Suprapubic skin (tissue), 4 donors: Measurements from ENCODE around the gene CDC42EP4.

Experiments used
- POLR2A ChIP-seq, 2 donors: fragments of 450-650 bp; IDR thresholded peaks; one replicate each; pipeline ENCODE4 v1.6.1; 2017; ENCODE audit warnings: antibody characterized with exemption in 2 of 2, mild to moderate bottlenecking in 2 of 2, moderate library complexity in 2 of 2
- POLR2AphosphoS5 ChIP-seq, 3 donors: sonication (generic); formaldehyde crosslinking; IDR thresholded peaks; one replicate each; pipeline ENCODE4 v1.6.1; 2017; ENCODE audit warnings: antibody characterized with exemption in 3 of 3
- TF ChIP-seq, protein P1 (sequence below), 2 donors: fragments of 200-600 bp in 1 of 2; fragments of 450-650 bp in 1 of 2; sonication (generic) in 1 of 2; IDR thresholded peaks; one replicate each; pipeline ENCODE4 v1.5.1; 2016 to 2019; ENCODE audit warnings: antibody characterized with exemption in 2 of 2, mild to moderate bottlenecking in 1 of 2, moderate library complexity in 1 of 2

DNA sequence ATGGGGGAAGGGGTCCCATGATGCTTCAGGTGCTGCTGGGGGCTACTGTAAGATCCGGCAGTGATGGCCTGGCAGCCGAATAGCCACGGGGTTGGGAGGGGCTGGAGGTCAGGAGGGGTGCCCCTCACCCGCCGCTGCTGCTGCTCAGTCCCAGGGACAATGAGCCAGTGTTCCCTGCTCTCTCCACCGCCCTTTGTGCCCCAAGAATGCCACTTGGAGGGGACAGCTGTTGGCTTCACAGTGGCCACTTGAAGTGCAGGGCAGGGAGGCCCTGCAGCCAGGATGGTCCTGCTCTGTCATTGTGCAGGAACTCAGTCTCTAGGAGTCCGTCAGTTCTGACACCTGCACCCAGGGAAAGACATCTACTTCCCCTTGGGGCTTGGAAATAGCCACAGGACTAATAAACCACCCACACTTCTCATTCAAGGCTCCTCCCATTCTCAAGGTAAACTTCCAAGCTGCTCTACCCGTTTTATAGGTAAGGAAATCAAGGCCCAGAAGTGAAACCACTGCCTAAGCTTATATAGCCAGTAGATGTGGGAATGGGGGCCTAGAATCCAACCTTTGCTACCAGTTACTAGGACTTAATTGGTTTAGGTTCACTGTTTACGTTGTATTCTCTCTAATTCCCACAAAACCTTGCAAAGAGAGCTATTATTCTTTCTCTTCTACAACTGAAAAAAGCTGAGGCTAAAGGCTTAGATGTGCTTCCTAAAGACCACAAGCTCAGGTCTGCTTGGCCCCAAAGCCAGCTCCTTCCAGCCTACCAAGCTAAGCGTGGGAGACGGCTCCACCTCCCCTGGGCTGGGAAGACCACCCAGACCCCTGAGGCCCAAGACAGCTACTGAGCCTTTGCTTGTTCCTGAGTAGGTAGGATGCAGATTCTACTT is 43.9 kb downstream of the CDC42EP4 start:
- TF ChIP-seq POLR2A (IDR thresholded peaks at IDR 0.05): no peak
- TF ChIP-seq POLR2AphosphoS5 (IDR thresholded peaks at IDR 0.05): no peak
- TF ChIP-seq, protein P1, sequence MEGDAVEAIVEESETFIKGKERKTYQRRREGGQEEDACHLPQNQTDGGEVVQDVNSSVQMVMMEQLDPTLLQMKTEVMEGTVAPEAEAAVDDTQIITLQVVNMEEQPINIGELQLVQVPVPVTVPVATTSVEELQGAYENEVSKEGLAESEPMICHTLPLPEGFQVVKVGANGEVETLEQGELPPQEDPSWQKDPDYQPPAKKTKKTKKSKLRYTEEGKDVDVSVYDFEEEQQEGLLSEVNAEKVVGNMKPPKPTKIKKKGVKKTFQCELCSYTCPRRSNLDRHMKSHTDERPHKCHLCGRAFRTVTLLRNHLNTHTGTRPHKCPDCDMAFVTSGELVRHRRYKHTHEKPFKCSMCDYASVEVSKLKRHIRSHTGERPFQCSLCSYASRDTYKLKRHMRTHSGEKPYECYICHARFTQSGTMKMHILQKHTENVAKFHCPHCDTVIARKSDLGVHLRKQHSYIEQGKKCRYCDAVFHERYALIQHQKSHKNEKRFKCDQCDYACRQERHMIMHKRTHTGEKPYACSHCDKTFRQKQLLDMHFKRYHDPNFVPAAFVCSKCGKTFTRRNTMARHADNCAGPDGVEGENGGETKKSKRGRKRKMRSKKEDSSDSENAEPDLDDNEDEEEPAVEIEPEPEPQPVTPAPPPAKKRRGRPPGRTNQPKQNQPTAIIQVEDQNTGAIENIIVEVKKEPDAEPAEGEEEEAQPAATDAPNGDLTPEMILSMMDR (IDR thresholded peaks at IDR 0.05): no peak
